Measurements from ENCODE around the gene SPATA4.

SPATA4 gene

DNA sequence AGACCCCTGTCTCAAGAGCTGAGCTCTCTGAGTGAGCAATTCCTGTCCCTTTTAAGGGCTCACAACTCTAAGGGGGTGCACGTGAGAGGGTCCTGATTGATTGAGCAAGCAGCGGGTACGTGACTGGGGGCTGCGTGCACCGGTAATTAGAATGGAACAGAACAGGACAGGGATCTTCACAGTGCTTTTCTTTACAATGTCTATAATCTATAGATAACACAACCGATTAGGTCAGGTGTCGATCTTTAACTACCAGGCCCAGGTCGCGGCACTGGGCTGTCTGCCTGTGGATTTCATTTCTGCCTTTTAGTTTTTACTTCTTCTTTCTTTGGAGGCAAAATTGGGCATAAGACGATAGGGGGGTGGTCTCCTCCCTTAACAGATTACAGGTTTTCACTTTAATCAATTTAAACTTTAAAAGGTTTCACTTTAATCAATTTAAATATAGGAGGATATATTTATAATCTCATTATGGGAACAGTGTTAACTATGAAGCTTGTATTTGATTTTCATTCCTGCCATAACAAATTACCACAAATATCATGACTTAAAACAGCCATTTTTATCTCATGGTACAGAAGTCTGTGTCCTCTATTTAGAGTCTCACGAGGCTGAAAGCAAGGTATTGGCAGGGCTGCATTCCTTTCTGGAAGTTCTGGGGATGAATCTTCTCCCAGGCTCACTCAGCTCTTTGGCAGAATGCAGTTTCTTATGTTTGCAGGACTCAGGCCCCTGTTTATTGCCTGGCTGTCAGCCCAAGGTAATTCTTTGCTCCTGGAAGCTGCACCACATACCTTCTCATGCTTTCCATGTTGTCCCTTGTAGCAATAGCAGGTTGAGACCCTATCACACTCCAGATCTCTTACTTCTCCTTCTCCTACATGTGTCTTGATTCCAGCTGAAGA, 5.2 kb downstream of the SPATA4 start:
- FAIRE-seq: no peak

DNA sequence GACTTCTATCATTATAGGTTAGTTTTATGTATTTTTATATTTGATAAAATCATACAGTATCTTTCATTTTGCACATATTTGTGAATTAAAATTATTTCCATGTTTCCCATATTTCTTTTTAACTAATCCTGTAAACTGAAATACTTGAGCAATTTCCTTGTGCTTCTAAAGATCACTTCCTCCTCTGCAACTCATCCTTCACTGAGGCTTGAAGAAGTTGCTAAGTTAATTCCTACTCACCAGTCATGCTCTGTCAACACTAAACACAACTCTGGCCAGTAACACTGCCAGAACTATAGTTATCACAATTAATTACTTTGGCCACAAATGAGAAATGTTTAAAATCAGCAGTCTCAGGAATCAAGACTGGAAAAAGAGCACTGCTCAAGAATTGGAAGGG, 6.7 kb downstream of the SPATA4 start:
- no peak for FAIRE-seq

DNA sequence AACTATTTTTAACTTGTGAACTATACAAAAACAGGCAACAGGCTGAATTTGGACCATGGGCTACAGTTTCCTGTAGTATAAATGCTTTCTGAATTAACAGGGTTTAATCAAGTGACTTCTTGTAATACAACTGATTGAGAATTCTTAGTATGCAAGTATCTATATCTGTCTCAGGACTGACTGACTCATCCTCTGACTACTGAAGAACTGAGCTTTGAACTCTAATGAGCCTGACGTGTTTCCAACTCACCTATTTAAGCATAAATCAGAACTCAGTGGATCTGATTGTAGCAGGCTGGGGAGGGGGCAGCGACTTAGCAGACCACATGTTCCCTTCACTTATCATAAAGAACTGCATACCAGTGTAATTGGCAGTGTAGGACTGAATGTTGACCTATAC, 7.8 kb downstream of the SPATA4 start:
- no peak for FAIRE-seq

DNA sequence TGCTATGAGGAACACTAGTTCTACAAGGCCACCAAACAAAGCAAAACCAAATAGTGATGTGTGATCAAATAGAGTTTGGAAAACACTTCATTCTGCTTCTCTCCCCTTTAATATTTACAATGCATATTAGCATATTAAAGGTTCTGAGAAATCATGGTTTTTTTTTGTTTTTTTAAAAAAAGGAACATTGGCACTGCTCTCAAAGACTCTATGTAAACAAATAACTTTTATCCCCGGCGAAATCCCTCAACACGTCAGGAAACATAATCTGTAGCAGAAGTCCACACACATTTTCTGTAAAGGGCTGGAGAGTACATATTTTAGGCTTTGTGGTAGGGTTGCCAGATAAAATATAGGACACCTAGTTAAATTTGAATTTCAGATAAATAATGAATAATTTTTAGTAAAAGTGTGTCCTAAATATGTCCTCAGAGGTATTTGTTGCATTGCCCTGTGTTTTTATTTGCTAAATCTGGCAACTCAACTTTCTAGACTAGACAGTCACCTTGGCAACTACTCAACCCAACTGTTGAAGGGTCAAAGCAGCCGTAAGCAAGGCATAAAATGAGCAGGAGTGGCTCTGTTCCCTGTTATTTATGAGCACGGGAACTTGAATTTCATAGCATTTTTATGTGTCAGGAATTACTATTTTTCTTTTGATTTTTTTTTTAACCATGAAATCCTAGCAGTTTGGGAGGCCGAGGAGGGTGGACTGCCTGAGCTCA, 8.6 kb downstream of the SPATA4 start:
- FAIRE-seq: no peak

DNA sequence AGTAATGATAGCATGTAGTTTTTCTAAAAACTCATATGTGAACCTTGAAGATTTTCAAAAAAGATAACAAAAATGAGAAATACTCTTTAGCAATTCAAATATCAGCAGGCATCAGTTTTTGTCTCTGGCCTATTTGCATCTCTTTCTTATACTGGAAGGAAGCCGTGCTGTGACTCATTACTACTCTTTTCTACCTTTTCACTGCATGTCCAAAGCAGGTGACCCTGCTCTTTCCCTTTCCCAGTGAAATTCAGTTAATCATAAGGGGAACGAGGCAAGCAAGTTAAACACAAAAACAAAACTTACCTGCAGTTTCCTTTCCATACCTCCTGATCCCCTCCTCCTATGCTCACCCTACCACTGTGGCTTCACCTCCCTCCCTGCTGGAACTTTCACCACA, 9.3 kb downstream of the SPATA4 start:
- no peak for FAIRE-seq

DNA sequence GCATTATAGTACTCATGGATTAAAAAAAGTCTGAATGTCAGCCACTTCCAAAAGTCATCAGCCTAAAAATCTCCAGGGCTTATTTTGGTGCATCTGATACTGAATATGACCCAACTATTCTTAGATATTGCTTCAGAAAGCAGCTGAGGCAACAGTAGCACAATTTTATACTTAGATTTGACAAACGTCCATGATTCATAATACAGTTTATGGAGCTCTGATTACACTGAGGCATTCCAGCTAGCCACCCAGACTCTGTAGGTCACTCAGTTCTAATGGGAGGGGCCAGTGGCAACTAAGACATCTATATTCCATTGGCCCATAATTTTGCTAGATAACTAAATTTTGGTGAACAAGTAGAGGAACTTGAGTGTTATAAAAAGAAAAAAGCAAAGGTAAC, 10.3 kb downstream of the SPATA4 start:
- no peak for FAIRE-seq

DNA sequence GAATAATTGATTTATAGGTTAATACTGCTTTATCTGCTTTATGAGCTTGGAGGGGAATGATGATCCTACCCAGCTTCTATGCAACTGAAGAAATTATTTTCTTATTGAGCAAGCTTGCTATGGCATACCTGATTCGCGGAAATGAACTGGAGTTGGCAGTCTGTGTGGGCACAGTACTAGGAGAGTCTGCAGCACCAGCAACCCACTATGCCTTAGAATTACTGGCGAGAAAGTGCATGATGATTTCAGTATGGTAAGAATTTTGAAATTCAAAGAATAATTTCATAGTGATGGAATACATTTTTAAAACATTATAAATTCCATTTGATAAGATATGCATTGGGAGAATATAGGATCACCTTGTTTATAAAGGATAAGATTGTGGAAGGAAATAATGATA, 32.3 kb downstream of the SPATA4 start:
- no peak for FAIRE-seq

DNA sequence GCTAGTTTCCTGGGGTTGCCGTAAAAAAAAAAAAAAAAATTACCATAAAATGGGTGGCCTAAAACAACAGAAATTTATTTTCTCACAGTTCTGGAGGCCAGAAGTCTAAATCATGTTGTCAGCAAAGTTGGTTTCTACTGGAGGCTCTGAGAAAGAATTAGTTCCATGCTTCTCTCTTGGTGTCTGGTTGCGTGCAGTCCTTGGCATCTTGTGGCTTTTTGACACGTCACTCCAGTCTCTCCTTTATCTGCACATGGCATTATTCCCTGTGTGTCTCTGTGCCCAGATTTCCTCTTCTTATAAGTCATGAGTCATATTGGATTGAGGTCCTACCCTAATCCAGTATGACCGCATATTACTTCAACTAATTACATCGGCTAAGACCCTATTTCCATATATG, 38.7 kb downstream of the SPATA4 start:
- FAIRE-seq: no peak

DNA sequence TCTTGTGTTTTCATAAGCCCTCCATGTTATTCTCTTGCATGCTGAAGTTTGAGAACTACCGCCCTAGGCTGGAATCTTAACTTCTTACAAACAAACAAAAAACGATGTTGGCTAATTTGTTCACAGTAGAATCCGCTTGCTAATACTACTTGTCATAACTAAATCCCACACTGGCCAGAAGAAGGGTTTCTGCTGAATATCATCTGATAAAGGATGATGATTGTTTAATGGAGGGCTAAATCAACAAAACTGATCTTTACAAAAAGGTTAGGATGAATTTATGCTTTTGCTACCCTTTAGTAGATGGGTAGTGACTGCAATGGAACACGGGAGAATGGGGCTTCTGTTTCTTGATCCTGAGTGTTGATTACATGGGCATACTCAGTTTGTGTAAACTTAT, 42.3 kb downstream of the SPATA4 start:
- no peak for FAIRE-seq

DNA sequence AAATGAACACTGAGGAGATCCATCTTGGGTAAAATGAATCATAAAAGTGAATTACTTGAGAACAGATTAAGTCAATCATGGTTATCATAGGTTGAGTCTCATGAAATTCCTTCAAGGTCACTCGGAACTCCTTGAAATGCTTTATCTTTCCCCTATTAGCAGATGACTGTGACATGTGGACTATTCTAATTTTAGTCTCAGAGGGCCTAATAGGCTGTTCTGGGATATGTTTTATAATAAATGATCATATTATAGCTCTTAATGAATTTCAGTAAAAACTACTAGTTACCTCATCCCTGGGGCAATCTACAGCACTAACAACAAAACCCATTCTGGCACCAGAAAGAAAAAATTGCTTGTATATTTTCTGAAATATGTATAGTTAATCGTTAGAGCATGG, 44.7 kb downstream of the SPATA4 start:
- no peak for FAIRE-seq

DNA sequence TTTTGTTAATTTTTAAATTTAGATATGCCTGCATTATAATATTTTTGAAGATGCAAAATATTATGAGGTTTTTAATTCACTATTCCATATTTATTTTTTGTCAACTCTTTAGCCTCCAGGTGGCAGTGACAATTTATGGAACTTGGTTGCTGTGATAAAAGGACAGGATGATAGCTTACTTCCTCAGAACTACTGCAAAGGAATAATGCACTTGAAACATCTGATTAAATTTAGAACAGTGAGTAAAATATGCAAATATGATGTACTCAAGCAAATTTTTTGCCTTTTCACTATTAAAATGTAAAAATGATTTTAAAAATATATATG, 45.1 kb downstream of the SPATA4 start:
- FAIRE-seq: peak; percentile 83

DNA sequence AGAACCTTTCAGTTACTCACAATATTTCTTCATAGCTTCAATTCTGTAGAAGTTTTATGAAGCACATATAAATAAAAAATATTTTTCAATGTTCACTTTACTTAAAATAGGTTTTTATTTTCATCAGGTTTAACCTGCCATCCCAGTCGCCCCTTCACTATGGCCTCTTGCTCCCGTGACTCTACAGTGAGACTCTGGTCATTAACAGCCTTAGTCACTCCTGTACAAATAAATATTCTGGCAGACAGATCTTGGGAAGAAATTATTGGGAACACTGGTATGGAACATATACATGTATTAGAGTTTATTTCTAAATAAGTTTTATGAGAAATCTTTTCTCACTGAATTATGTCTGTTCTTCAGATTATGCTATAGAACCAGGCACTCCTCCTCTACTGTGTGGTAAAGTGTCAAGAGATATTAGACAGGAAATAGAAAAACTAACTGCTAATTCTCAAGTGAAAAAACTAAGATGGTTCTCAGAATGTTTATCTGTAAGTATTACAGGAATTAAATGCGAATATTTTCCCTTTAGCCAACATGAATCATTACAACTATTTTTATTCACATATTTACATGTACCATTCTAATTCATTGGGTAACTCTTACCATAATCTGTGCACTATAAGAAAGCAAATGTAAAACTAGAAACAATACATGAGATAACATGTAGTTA, 45.6 kb downstream of the SPATA4 start:
- no peak for FAIRE-seq

DNA sequence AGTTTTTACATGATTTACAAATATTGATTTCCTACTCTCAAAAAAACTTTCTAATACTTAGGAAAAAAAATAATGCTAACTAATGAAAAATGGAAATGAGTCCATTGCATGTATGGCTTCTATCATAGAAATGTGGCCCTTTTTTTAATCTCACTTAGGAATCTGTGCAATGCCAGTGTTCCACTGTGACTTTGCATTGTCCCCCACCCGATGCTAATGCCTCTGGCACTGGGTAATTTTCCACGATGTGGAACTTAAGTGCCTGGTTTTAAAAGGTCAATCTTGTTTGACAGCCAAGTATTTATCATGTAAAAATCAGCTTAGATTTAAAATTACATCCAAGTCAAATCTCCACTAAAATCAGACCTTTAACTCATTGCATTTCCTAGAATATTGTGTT, 53.1 kb downstream of the SPATA4 start:
- no peak for FAIRE-seq

DNA sequence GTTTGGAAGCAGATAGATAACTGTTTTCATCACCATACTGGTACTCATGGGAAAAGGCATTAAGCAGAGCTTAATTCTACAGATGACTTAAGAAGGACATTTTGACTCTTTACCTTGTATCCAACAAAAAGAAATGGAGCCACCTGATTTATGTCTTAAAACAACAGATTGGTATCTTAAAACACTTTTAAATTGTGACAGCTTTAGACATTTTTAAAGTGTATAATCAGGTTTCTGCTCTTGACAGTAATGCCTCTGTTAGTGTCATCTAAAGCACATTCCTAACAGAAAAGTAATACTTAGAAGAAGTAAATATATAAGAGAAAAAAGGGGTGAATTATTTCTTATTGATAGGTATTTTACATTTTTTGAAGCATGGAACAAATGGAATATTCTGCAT, 55.9 kb downstream of the SPATA4 start:
- no peak for FAIRE-seq

DNA sequence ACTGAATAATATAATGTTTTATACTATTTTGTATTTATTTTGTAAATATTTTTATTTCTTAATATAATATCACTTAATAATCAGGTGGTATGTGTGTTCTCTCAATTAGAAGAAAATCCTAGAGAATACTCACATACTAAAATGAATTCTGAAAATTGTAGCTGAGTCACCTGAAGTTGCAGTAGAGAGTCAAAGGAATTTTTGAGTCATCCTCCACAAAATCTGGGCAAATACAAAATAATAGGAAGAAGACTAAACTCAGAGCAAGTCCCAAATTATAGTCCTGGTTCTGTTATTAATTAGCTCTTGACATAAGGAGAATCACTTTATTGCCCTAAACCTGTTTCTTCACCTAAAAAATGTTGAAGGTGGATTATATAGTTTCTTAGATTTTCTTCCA, 57.8 kb downstream of the SPATA4 start:
- FAIRE-seq: no peak

DNA sequence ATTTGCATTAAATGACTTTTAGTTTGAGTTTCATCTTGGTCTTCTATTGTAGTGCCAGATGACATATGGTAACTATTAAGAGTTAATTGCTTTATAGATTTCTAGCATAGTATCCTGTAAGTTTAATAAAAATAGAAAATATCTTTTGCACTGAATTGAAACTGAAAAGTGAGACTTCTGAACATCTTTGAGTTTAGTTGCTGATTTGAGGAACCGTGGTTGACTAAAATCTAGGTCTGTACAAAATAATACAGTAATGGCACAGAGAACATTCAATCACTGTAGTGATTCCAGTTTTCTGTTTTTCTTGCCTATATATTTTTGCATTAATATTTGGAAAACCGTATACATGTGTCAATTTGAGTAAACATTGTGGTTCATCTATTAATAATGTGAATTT, 60.7 kb downstream of the SPATA4 start:
- no peak for FAIRE-seq

Measured in A204.1 (cell line).